ENCODE data around the gene TMEM150B. TPM values are rescaled to one million over a fixed set of nuclear protein-coding genes. Genes with fewer than 3 reads are reported as not detected.

The TMEM150B gene
- total RNA-seq, 1 donor from 2014 or later, result not detected

DNA sequence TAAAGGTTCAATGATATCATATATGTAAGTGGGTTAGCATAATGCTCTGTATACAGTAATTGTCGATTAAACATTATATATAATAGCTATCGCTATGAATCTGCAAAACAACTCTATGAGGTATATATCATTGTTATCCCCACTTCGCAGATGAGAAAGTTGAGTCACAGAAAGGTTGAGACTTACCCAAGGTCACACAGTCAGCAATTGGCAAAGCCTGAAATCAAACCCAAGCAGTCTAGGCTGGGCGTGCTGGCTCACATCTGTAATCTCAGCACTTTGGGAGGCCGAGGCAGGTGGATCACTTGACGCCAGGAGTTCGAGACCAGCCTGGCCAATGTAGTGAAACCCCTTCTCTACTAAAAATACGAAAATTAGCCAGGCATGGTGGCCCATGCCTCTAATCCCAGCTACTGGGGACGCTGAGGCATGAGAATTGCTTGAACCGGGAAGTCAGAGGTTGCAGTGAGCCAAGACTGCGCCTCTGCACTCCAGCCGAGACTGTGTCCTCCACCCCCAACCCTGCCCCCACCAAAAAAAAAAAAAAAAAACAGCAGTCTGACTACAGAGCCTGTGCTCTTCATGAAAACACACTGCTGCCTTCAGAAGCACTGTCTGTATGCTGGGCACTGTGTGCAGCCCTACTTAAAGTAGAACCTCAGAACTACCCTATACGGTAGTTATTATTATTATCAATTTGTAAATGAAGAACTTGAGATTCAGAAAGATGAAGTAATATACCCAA, 46.6 kb downstream of the TMEM150B start:
- no peak for DNase-seq (ENCODE audit: low read depth in 2 of 2)

DNA sequence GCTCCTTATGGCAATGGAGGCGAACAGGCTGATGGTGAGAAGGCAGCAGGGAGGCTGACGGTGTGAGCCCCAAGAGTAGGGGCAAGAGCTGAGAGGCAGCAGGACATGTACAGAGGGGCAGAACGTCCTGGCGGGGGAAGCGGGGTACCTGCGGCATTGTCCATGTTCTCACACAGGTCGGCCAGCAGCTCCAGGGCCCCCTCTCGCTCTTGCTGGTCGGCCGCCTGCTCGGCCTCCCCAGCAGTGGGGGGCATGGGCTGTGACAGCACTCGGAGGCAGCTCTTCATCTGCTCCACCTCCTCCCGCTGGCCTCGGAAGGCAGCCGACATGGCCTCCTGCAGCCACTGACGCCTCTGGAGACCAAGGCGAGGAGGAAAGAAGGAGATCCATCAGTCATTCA, 47.6 kb downstream of the TMEM150B start:
- DNase-seq (ENCODE audit: low read depth in 2 of 2), result no peak

GRCh38 chr19:55276720-55277430, 48.3 kb downstream of the TMEM150B start:
- no peak for DNase-seq (ENCODE audit: low read depth in 2 of 2)

GRCh38 chr19:55275851-55276719, 49.1 kb downstream of the TMEM150B start:
- no peak for DNase-seq (ENCODE audit: low read depth in 2 of 2)

- DNase-seq (ENCODE audit: low read depth in 2 of 2), result no peak
Measured at GRCh38 chr19:55273978-55274707, 51.0 kb downstream of the TMEM150B start.

GRCh38 chr19:55272142-55272541, 53.0 kb downstream of the TMEM150B start:
- DNase-seq (ENCODE audit: low read depth in 2 of 2), result no peak

- DNase-seq (ENCODE audit: low read depth in 2 of 2), result no peak
Measured at GRCh38 chr19:55270172-55270942, 54.8 kb downstream of the TMEM150B start.

DNA sequence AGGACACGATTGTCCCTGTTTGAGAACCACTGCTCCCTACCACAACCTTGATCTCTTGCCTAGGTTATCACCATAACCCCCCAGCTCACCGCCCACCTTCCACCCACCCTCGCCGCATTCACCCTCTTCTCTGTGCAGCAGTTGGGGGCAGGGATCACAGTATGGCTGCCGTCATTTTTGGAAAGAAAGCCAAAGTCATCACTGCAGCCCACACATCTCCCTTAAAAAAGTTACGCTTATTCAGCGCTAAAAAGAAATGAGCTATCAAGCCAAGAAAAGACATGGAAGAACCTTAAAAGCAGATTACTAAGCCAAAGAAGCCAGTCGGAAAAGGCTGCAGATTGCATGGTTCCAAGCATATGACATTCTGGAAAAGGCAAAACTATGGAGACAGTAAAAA, 55.8 kb downstream of the TMEM150B start:
- no peak for DNase-seq (ENCODE audit: low read depth in 2 of 2)

DNA sequence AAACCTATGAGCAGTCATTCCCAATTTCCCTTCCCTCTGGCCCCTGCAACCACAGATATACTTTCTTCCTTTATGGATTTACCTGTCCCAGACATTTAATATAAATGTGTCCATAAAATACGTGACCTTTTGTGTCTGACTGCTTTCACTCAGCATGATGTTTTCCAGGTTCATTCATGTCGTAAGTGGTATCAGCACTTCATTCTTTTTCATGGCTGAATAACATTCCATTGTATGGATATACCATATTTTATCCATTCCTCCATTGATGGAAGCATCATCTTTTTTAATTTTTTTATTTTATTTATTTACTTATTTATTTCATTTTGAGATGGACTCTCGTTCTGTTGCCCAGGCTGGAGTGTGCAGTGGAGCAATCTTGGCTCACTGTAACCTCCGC, 58.3 kb downstream of the TMEM150B start:
- no peak for DNase-seq (ENCODE audit: low read depth in 2 of 2)

GRCh38 chr19:55266404-55266803, 58.7 kb downstream of the TMEM150B start:
- DNase-seq (ENCODE audit: low read depth in 2 of 2), result no peak

DNA sequence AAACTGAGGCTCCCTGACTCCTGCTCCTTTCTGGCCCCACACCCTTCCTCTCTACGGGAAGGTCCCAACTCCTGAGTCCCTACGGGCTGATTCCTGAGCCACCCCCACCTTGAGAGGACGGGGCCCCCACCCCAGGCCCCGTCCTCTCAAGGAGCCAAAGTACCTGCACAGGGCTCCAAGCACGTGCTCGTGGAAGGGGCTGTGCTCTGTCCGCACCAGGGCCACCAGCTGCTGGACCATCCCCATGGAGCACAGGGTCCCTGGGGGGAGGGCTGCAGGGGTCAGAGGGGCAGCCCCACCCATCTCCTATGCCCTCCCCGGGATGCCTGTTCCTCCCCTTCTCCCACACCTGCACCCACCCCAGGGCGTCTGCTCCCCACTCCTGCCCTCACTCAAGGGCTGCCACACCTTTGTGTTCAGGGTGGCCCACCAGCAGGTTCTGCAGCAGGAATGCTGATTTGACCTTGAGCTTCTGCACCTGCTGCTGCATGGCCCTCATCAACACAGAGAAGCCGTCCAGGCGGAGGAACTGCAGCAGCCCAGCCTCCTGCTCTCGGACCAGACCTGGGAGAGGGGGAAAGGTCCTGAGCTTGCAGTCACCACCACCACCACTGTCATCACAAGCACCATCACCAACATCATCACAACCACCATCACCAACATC, 59.3 kb downstream of the TMEM150B start:
- DNase-seq (ENCODE audit: low read depth in 2 of 2), result no peak

DNA sequence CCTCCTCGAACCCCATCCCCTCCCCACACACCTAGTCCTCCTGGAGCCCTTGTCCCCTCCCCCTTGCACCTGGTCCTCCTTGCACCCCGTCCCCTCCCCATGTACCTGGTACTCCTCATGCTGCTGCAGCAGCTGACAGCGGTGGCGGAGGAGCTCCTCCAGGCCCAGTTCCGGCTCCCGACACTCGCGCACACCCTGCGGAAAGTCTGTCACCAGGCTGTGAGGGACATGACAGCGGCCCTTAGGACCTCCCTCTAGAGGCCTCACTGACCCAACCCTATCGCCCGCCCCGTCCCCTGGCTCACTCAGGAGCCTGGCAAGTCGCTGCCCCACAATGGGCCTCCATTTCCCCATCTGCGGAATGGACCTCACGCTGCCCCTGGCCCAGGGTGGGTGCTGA, 60.0 kb downstream of the TMEM150B start:
- DNase-seq (ENCODE audit: low read depth in 2 of 2), result no peak

DNA sequence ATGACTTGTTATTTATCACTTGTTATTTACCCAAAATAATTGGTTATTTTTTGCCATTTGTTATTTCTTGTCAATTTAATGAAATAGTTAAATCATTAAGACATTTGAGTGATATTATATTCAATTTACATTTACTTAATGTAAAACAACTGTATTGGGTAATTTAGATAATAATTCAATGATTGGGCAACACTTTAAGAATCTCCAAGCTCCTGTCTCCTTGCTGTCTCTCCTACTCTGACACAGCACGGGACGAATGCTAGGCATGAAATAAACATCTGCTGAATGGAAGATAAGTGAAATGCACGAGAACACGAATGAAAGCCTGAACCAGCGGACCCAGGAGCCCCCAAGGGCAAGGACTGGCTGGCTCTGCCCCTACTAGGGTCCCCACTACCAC, 60.6 kb downstream of the TMEM150B start:
- DNase-seq (ENCODE audit: low read depth in 2 of 2), result no peak

Other genes starting within 250 kb of the TMEM150B start
- gene EPS8L1, start 249.5 kb downstream of the TMEM150B start, total RNA-seq, result 9.9 and 12.0 TPM in 2 replicates
- 18.1 and 25.8 TPM in 2 replicates for gene PPP1R12C, start 207.7 kb downstream of the TMEM150B start, total RNA-seq
- gene TNNT1, start 176.1 kb downstream of the TMEM150B start, total RNA-seq, result 1.7 TPM in 1 of 2 replicates, not detected in the other
- not detected in 2 replicates for gene TNNI3, start 167.6 kb downstream of the TMEM150B start, total RNA-seq
- gene DNAAF3, start 158.7 kb downstream of the TMEM150B start, total RNA-seq, result 0.22 and 0.40 TPM in 2 replicates
- gene SYT5, start 145.1 kb downstream of the TMEM150B start, total RNA-seq, result not detected in 2 replicates
- gene PTPRH, start 115.8 kb downstream of the TMEM150B start, total RNA-seq, result under 0.01 TPM in 2 replicates
- gene TMEM86B, start 96.6 kb downstream of the TMEM150B start, total RNA-seq, result 0.44 and 0.99 TPM in 2 replicates
- gene PPP6R1, start 66.3 kb downstream of the TMEM150B start, total RNA-seq, result 16.1 and 24.8 TPM in 2 replicates
- gene HSPBP1, start 45.2 kb downstream of the TMEM150B start, total RNA-seq, result 17.2 and 19.0 TPM in 2 replicates
- gene BRSK1, start 41.3 kb downstream of the TMEM150B start, total RNA-seq, result under 0.01 and 1.2 TPM in 2 replicates
- 2.2 and 3.0 TPM in 2 replicates for gene KMT5C, start 14.5 kb upstream of the TMEM150B start, total RNA-seq
- gene COX6B2, start 29.4 kb upstream of the TMEM150B start, total RNA-seq, result not detected in 2 replicates
- not detected in 2 replicates for gene GARIN5B, start 37.9 kb upstream of the TMEM150B start, total RNA-seq
- gene IL11, start 45.1 kb upstream of the TMEM150B start, total RNA-seq, result under 0.01 TPM in 1 of 2 replicates, not detected in the other
- not detected in 2 replicates for gene TMEM190, start 51.5 kb upstream of the TMEM150B start, total RNA-seq
- 0.22 and 0.40 TPM in 2 replicates for gene TMEM238, start 59.0 kb upstream of the TMEM150B start, total RNA-seq
- 118 and 119 TPM in 2 replicates for gene RPL28, start 60.6 kb upstream of the TMEM150B start, total RNA-seq
- 44.4 and 76.5 TPM in 2 replicates for gene UBE2S, start 82.4 kb upstream of the TMEM150B start, total RNA-seq
- not detected in 2 replicates for gene SHISA7, start 118.0 kb upstream of the TMEM150B start, total RNA-seq
- 60.7 and 61.9 TPM in 2 replicates for gene ISOC2, start 136.3 kb upstream of the TMEM150B start, total RNA-seq
- not detected in 2 replicates for gene C19orf85, start 139.4 kb upstream of the TMEM150B start, total RNA-seq
- 0.65 and 0.79 TPM in 2 replicates for gene ZNF628, start 151.3 kb upstream of the TMEM150B start, total RNA-seq
- 5.2 and 7.2 TPM in 2 replicates for gene NAT14, start 159.8 kb upstream of the TMEM150B start, total RNA-seq
- 0.22 TPM in 1 of 2 replicates, not detected in the other for gene SSC5D, start 163.1 kb upstream of the TMEM150B start, total RNA-seq
- gene SBK2, start 211.8 kb upstream of the TMEM150B start, total RNA-seq, result not detected in 2 replicates
- gene SBK3, start 220.2 kb upstream of the TMEM150B start, total RNA-seq, result 0.20 and 0.22 TPM in 2 replicates

Measured in lung microvascular endothelial cell (primary cell).